Hepatocyte (in vitro differentiated cells): Measurements from ENCODE around the gene PATE4.

Source experiments
- CTCF ChIP-seq: fragments of 200-600 bp; sonication (generic); IDR thresholded peaks from 2 replicates; pipeline ENCODE4 v1.5.1; 2016; ENCODE audit warnings: antibody characterized with exemption, mild to moderate bottlenecking; ENCODE audit not compliant: poor library complexity
- EZH2phosphoT487 ChIP-seq: fragments of 200-600 bp; sonication (generic); IDR thresholded peaks from one replicate; pipeline ENCODE4 v1.6.1; 2018; ENCODE audit warnings: antibody characterized with exemption, mild to moderate bottlenecking, low read depth, moderate library complexity; ENCODE audit not compliant: unreplicated experiment, severe bottlenecking

- TF ChIP-seq EZH2phosphoT487 (no peak), CTCF (no peak)
Measured at GRCh38 chr11:125869521-125869920, 36.4 kb downstream of the PATE4 start.
